ENCODE results near the gene SMIM35. TPM values are rescaled to one million over a fixed set of nuclear protein-coding genes. Genes with fewer than 3 reads are reported as not detected.
A peak's percentile ranks its signal among the peaks of the same experiment; 100 is the strongest.

Gene SMIM35
- total RNA-seq, 2 experiments from 2014 or later: 2.2 to 2.4 TPM

DNA sequence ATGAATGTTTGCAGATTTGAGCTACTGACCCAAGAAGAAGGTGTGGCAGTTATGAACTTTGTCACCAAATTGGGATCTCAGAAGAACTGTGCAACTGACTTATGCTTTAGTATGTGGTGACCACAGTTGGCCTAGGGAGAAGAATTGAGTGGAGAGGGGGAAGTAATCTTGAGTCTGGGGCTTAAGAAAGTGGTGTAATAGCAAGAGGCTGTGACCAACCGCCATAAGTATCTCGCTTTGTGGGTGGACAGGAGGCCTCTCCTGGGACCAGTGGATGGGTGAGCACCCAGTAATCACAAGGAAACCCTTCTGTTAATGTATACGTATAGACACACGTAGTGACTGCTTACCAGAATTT, 113.3 kb downstream of the SMIM35 start:
- ChIA-PET CTCF (interaction anchor here (0.6 to 24.6 kb wide), 6 partner anchors 13 to 79 kb away, joined by 3 to 401 read pairs (median 4); partner anchors contain the start of gene IL10RA), POLR2A (interaction anchor here (1.3 to 7.7 kb wide), 2 partner anchors 22 to 28 kb away, joined by 3 to 66 read pairs; no protein-coding TSS in a partner anchor)
- no peaks in the 10 kb centered on the region for H3K9me3 Mint-ChIP-seq (ENCODE audit: insufficient read depth)
- DNase-seq: no peak
- H3K27me3 Mint-ChIP-seq (ENCODE audit: low read depth): no peaks in the 10 kb centered on the region
- ATAC-seq: no peak
- peaks cover 92% of the 10 kb centered on the region for H3K4me1 Mint-ChIP-seq (ENCODE audit: low read depth)
- peak overlapping the region; percentile 9 for H3K27ac Mint-ChIP-seq
- H3K36me3 Mint-ChIP-seq (ENCODE audit: low read depth): peaks cover 40% of the 10 kb centered on the region
- no peak overlapping the region for H3K4me3 Mint-ChIP-seq

DNA sequence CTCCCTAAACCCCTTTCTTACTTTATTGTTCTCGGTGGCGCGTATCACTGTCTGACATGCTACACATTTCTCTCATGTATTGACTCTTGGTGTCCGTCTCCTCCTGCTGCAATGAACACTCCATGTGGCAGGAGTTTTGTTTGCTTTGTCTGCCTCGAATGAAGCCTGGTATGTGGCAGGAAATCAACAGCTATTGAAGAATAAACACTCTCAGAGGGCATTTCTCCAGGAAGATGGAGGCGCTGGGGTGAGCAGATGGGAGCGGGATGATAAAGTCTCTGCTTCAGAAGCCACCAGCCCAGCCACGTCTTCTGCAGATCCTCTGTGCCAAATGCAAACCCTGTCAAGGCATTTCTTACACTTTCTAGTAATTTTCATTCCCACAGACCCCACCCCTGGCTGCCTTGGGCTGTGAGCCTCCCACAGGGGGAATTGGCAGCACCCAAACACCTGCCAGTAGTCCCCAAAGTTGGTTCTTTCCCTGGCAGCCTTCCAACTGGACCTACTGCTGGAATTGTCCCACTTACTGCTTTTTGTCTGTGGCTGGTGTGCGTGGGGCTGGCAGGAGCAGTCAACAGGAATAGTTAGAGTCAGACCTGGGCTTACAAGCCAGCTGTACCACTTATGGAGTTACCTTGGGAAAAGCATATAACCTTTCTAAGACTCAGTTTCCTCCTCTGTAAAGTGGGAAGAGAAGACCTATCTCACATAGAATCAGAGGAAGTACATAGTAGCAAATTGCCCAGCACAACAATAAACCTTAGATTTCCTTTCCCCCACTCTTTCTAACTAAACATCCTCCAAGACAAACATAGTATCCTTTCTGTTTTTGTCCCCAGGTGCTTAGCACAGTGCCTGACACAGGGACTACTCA, 113.9 kb downstream of the SMIM35 start:
- Mint-ChIP-seq H3K27ac (peak overlapping the region; percentile 47), H3K27me3 (ENCODE audit: low read depth) (no peaks in the 10 kb centered on the region), H3K36me3 (ENCODE audit: low read depth) (peaks cover 36% of the 10 kb centered on the region), H3K4me1 (ENCODE audit: low read depth) (peaks cover 90% of the 10 kb centered on the region), H3K9me3 (ENCODE audit: insufficient read depth) (no peaks in the 10 kb centered on the region), H3K4me3 (no peak overlapping the region)
- no peak for DNase-seq
- POLR2A ChIA-PET: interaction anchor here (1.0 to 7.7 kb wide), 4 partner anchors 14 to 28 kb away, joined by 3 to 66 read pairs (median 4); no protein-coding TSS in a partner anchor
- ATAC-seq: no peak
- CTCF ChIA-PET: interaction anchor here (0.6 to 24.6 kb wide), 6 partner anchors 12 to 80 kb away, joined by 3 to 401 read pairs (median 4); no protein-coding TSS in a partner anchor

DNA sequence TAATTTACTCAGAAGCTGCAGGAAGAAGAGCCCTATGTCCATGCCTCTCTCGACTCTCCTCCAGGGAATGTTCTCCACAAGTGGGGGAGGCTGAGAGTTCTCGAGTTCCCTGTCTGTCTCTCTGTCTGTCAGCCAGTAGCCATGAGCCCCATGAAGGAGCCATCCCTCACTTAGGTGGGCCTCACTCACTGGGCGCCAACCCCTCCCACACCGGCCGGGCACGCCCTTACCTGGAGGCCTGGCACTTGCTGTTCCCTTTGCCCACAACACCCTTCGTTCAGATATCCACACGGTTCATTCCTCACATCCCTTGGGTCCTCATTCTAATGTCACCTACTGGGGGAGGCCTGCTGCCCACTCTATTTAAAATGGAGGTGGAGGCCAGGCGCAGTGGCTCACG, 114.7 kb downstream of the SMIM35 start:
- DNase-seq: no peak
- peaks cover 29% of the 10 kb centered on the region for H3K36me3 Mint-ChIP-seq (ENCODE audit: low read depth)
- peaks cover 82% of the 10 kb centered on the region for H3K4me1 Mint-ChIP-seq (ENCODE audit: low read depth)
- H3K4me3 Mint-ChIP-seq: no peak overlapping the region
- no peak overlapping the region for H3K27ac Mint-ChIP-seq
- ChIA-PET POLR2A (interaction anchor here (1.0 to 2.7 kb wide), 4 partner anchors 15 to 29 kb away, joined by 3 to 17 read pairs (median 4); no protein-coding TSS in a partner anchor), CTCF (interaction anchor here (1.0 to 24.6 kb wide), 4 partner anchors 11 to 81 kb away, joined by 3 to 401 read pairs (median 38); no protein-coding TSS in a partner anchor)
- ATAC-seq: no peak
- no peaks in the 10 kb centered on the region for H3K27me3 Mint-ChIP-seq (ENCODE audit: low read depth)
- H3K9me3 Mint-ChIP-seq (ENCODE audit: insufficient read depth): no peaks in the 10 kb centered on the region

DNA sequence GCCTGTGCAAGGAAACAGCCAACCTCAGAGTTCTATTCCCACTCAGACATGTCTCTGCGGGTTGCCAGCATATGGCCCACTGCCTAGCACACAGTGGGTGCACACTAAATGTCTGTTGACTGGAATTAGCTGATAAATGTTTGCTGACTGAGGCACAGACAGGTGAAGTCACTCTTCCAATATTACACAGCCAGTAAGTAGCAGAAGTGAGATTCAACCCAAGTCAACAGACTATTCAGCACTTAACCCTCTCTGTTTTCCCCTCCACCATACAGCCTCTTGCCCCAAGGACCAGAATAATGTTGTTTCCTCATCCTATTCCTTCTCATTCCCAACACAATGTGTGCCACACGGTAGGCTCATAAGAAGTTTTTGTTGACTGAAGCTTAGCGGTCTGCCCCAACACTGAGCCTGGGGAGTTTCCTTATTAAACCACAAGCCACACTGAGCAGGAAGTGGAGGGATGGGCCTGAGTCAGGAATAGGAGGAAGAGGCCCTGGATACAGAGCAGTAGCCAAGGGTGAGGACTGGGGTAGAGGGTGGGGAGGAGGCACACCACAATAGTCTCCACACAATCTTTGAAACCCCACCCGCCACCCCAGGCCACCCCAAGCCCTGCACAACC, 116.3 kb downstream of the SMIM35 start:
- DNase-seq (peak; percentile 56), ATAC-seq (peak; percentile 59)
- peaks cover 17% of the 10 kb centered on the region for H3K36me3 Mint-ChIP-seq (ENCODE audit: low read depth)
- ChIA-PET POLR2A (interaction anchor here (0.7 to 2.7 kb wide), 7 partner anchors 15 to 45 kb away, joined by 3 to 17 read pairs (median 4); partner anchors contain the start of gene IL10RA), CTCF (interaction anchor here (1.0 to 24.6 kb wide), 7 partner anchors 13 to 127 kb away, joined by 3 to 401 read pairs (median 3); no protein-coding TSS in a partner anchor)
- no peaks in the 10 kb centered on the region for H3K9me3 Mint-ChIP-seq (ENCODE audit: insufficient read depth)
- H3K4me3 Mint-ChIP-seq: no peak overlapping the region
- peak overlapping the region; percentile 47 for H3K27ac Mint-ChIP-seq
- H3K27me3 Mint-ChIP-seq (ENCODE audit: low read depth): no peaks in the 10 kb centered on the region
- peaks cover 66% of the 10 kb centered on the region for H3K4me1 Mint-ChIP-seq (ENCODE audit: low read depth)

DNA sequence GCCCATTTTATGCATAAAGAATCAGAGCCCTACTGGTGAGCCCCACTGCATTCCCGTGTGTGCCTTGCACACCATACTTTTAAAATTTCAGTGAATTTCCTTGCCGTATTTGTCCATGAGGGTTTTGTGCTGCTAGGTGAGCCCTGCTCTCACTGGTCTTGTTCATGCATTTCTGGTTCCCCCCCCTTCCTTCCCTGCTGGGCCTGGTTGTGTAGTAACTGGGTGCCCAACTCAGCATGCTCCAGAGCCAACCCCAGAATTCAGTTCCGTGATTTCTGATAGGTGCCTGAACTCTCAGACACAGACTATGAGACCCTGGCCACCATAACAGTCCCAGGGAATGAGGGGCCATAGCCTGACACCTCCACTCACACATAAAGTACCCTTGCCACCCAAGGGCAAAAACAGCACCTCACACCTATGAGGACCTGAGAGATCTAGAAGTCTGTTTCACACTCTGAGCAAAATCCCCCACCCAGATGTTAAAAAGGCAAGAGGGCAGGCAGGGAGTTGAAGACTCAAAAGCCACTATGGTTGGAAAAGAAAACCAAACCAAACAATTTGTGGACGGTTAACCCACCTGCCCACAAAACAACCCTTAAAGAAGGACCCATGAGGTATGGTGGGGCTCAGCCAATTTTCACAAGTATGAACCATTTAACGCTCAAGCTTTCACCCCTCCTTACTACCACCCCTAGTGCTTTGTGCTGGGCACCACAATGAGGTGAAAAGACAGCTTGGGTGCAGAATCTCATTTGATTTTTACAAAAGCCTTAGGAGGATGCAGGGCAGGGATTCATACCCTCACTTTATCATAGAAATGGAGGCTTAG, 117.4 kb downstream of the SMIM35 start:
- POLR2A ChIA-PET: interaction anchor here (0.7 to 2.7 kb wide), 3 partner anchors 17 to 43 kb away, joined by 4 to 17 read pairs (median 7); partner anchors contain the start of gene IL10RA
- H3K9me3 Mint-ChIP-seq (ENCODE audit: insufficient read depth): no peaks in the 10 kb centered on the region
- ATAC-seq: no peak

DNA sequence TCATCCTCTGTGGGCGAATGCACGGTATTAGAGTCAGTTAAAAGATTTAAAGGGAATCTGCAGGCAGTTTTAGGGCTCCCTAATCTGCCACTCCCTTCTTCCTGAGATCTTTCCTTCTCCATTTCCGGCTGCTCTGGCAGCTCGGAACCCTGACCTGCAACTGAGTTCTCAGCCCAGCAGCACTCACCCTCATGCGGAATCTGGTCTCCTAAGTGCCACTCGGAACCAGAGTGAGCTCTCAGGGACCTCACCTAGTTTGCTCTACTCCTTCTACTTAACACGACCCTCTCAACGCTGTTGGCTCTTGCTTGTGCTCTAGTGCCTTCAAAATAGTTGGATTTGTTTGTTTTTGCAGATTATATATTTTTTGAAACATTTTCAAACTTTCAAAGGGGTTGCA, 119.9 kb downstream of the SMIM35 start:
- ATAC-seq (no peak), DNase-seq (no peak)
- Mint-ChIP-seq H3K27ac (no peak overlapping the region), H3K27me3 (ENCODE audit: low read depth) (no peaks in the 10 kb centered on the region), H3K4me1 (ENCODE audit: low read depth) (peaks cover 37% of the 10 kb centered on the region), H3K36me3 (ENCODE audit: low read depth) (peaks cover 10% of the 10 kb centered on the region), H3K4me3 (no peak overlapping the region), H3K9me3 (ENCODE audit: insufficient read depth) (no peaks in the 10 kb centered on the region)
- ChIA-PET CTCF (interaction anchor here (24.6 kb wide), 1 partner anchor 17 kb away, joined by 401 read pairs; no protein-coding TSS in a partner anchor), POLR2A (interaction anchor here (1.7 kb wide), 1 partner anchor 16 kb away, joined by 5 read pairs; no protein-coding TSS in a partner anchor)

More for the DNA sequence above, 117.4 kb downstream of the SMIM35 start:
- Mint-ChIP-seq H3K4me3 (no peak overlapping the region), H3K36me3 (ENCODE audit: low read depth) (peaks cover 11% of the 10 kb centered on the region), H3K27me3 (ENCODE audit: low read depth) (no peaks in the 10 kb centered on the region), H3K27ac (peak overlapping the region; percentile 31), H3K4me1 (ENCODE audit: low read depth) (peaks cover 58% of the 10 kb centered on the region)
- no peak for DNase-seq
- CTCF ChIA-PET: interaction anchor here (1.0 to 24.6 kb wide), 8 partner anchors 9 to 126 kb away, joined by 3 to 401 read pairs (median 4); no protein-coding TSS in a partner anchor

DNA sequence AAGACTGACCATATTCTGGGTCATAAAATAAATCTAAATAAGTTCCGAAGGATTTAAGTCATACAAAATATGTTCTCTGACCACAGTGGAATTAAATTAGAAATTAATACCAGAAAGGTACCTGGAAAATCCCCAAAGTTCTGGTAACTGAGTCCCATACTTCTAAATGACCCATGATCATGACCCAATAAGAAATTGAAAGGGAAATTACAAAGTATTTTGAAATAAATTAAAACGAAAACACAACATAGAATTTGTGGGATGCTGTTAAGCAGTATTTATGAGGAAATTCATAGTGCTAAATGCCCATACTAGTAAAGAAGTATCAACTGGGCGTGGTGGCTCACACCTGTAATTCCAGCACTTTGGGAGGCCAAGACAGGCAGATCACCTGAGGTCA, 123.9 kb downstream of the SMIM35 start:
- Mint-ChIP-seq H3K27me3 (ENCODE audit: low read depth) (no peaks in the 10 kb centered on the region), H3K27ac (no peak overlapping the region), H3K4me3 (no peak overlapping the region), H3K4me1 (ENCODE audit: low read depth) (peaks cover 32% of the 10 kb centered on the region), H3K36me3 (ENCODE audit: low read depth) (peaks cover 36% of the 10 kb centered on the region), H3K9me3 (ENCODE audit: insufficient read depth) (peaks cover 20% of the 10 kb centered on the region)
- DNase-seq (no peak), ATAC-seq (no peak)
- POLR2A ChIA-PET: no interaction called here
- CTCF ChIA-PET: interaction anchor here (0.7 to 24.6 kb wide), 2 partner anchors 13 to 148 kb away, joined by 3 to 401 read pairs; no protein-coding TSS in a partner anchor

DNA sequence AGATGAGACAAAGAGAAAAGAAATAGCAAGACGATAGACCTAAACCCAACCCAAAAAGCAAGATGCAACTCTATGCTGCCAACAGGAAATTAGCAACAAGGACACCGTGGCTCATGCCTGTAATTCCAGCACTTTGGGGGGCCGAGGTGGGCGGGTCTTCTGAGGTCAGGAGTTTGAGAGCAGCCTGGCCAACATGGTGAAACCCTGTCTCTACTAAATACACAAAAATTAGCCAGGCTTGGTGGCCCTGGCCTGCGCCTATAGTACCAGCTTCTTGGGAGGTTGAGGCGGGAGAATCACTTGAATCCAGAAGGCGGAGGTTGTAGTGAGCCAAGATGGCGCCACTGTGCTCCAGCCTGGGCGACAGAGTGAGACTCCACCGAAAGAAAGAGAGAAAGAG, 124.9 kb downstream of the SMIM35 start:
- Mint-ChIP-seq H3K4me3 (no peak overlapping the region), H3K36me3 (ENCODE audit: low read depth) (peaks cover 44% of the 10 kb centered on the region), H3K9me3 (ENCODE audit: insufficient read depth) (peaks cover 30% of the 10 kb centered on the region), H3K27ac (no peak overlapping the region), H3K4me1 (ENCODE audit: low read depth) (peaks cover 34% of the 10 kb centered on the region), H3K27me3 (ENCODE audit: low read depth) (no peaks in the 10 kb centered on the region)
- DNase-seq (no peak), ATAC-seq (no peak)
- ChIA-PET CTCF (interaction anchor here (1.9 to 24.6 kb wide), 3 partner anchors 10 to 145 kb away, joined by 5 to 401 read pairs (median 8); no protein-coding TSS in a partner anchor), POLR2A (interaction anchor here (1.0 kb wide), 1 partner anchor 20 kb away, joined by 3 read pairs; no protein-coding TSS in a partner anchor)

DNA sequence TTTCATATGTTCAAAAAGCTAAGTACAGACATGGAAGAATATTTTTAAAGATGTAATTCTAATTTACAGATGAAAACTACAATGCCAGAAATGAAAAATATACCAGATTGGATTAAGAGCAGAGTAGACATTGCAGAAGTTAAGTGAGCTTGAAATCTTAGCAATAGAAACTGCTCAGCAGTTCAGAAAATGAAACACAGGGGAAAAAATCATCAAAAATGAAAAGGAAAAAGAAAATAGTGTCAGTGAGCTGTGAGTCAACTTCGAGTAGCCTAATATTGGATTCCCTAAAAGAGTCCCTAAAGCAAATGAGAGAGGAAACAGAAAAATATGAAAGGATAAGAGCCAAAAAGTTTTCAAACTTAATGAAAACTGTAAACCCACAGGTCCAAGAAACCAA, 126.4 kb downstream of the SMIM35 start:
- POLR2A ChIA-PET: interaction anchor here (0.6 to 1.6 kb wide), 5 partner anchors 13 to 144 kb away, joined by 3 to 9 read pairs (median 5); partner anchors contain the start of gene IL10RA
- CTCF ChIA-PET: interaction anchor here (0.8 to 24.6 kb wide), 17 partner anchors 9 to 534 kb away, joined by 3 to 401 read pairs (median 5); no protein-coding TSS in a partner anchor
- no peak for DNase-seq
- ATAC-seq: no peak
- Mint-ChIP-seq H3K27ac (no peak overlapping the region), H3K9me3 (ENCODE audit: insufficient read depth) (peaks cover 35% of the 10 kb centered on the region), H3K4me1 (ENCODE audit: low read depth) (peaks cover 40% of the 10 kb centered on the region), H3K4me3 (no peak overlapping the region), H3K36me3 (ENCODE audit: low read depth) (peaks cover 52% of the 10 kb centered on the region), H3K27me3 (ENCODE audit: low read depth) (no peaks in the 10 kb centered on the region)

DNA sequence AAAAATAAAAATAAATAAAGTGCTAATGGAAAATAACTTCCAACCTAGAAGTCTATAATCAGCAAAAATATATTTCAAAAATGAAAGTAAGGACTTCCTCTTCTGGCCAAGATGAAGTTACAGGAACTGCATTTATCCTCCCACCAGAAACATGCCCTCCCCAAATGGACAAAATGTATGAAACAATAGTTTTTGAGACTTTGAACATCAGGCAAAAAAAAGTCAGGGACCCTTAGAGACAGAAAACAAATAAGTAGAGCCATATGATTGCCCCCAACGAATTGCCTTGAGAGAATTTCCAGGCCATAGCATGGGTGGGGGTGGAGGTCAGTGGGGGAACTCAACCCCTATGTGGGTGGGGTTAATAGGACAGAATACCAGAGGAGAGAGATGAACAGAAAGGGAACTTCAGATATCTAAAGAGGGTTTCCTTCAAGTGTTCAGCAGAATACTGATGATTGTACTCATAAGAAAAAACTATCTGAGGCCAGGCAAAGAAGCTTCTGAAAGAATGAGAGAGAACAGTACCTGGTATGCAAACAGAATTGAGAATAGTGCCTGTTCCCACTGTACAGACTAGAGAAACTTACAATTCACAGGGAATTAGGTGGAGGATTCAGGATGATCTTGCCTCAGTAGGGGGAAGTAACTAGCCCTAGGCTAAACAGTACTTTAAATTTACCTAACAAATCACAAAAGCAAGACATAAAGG, 127.2 kb downstream of the SMIM35 start:
- peak overlapping the region; percentile 80 for H3K27ac Mint-ChIP-seq
- no peak for DNase-seq
- no peaks in the 10 kb centered on the region for H3K27me3 Mint-ChIP-seq (ENCODE audit: low read depth)
- H3K36me3 Mint-ChIP-seq (ENCODE audit: low read depth): peaks cover 54% of the 10 kb centered on the region
- no peak overlapping the region for H3K4me3 Mint-ChIP-seq
- H3K9me3 Mint-ChIP-seq (ENCODE audit: insufficient read depth): peaks cover 35% of the 10 kb centered on the region
- ATAC-seq: no peak
- ChIA-PET CTCF (interaction anchor here (0.8 to 24.6 kb wide), 14 partner anchors 10 to 533 kb away, joined by 3 to 401 read pairs (median 6); no protein-coding TSS in a partner anchor), POLR2A (interaction anchor here (0.6 to 1.6 kb wide), 4 partner anchors 12 to 143 kb away, joined by 3 to 9 read pairs (median 4); partner anchors contain the start of gene IL10RA)
- H3K4me1 Mint-ChIP-seq (ENCODE audit: low read depth): peaks cover 44% of the 10 kb centered on the region

Measured in activated CD8-positive, alpha-beta T cell treated with anti-CD3 and anti-CD28 coated beads, Interleukin-2, amount 10 ng/mL, durations not matched to agents 7 days and 5 days (primary cell).